DND-41 (cell line): Measurements from ENCODE around the gene RDH14.

Experiments
- ATAC-seq: fragments of 200-7000 bp; cut with Tn5 transposase; 3 replicates; pipeline ENCODE4 v1.9.1; 2021; ENCODE audit warnings: low read depth; ENCODE audit not compliant: insufficient read depth
- DNase-seq: peaks from one replicate; pipeline ENCODE4 v3.0.0-alpha.2; 2020
- H2AFZ ChIP-seq: 2 replicates; pipeline ENCODE4 v1.6.0; 2012; ENCODE audit warnings: low read depth, low read length
- H3K27ac ChIP-seq: 2 replicates; pipeline ENCODE4 v1.5.1; 2012; ENCODE audit warnings: low read length, inconsistent platforms
- H3K27me3 ChIP-seq: fragments of 200-600 bp; sonication (generic); 2 replicates; pipeline ENCODE4 v1.6.0; 2012; ENCODE audit warnings: low read length, mild to moderate bottlenecking, inconsistent platforms; ENCODE audit not compliant: insufficient read depth, poor library complexity
- H3K36me3 ChIP-seq: 2 replicates; pipeline ENCODE4 v1.5.1; 2012; ENCODE audit warnings: low read length, inconsistent platforms; ENCODE audit not compliant: insufficient read depth
- H3K4me1 ChIP-seq: 2 replicates; pipeline ENCODE4 v1.5.1; 2012; ENCODE audit warnings: mild to moderate bottlenecking, low read length; ENCODE audit not compliant: insufficient read depth
- H3K4me2 ChIP-seq: 2 replicates; pipeline ENCODE4 v1.6.0; 2012; ENCODE audit warnings: mild to moderate bottlenecking, moderate library complexity, low read length, inconsistent platforms; ENCODE audit not compliant: insufficient read depth
- H3K4me3 ChIP-seq, 2 experiments: fragments of 200-600 bp in 1 of 2; shearing (Covaris generic) in 1 of 2; 2 replicates each; pipeline ENCODE4 v1.5.1; 2012 to 2016; ENCODE audit warnings: inconsistent platforms in 2 of 2, low read length in 2 of 2, mild to moderate bottlenecking in 2 of 2, low read depth in 1 of 2, moderate library complexity in 1 of 2
- H3K79me2 ChIP-seq: 2 replicates; pipeline ENCODE4 v1.6.0; 2012; ENCODE audit warnings: low read length, inconsistent platforms; ENCODE audit not compliant: insufficient read depth
- H3K9ac ChIP-seq: 2 replicates; pipeline ENCODE4 v1.6.0; 2012; ENCODE audit warnings: low read depth, mild to moderate bottlenecking, inconsistent platforms, low read length, moderate library complexity
- H3K9me3 ChIP-seq: 2 replicates; pipeline ENCODE4 v1.5.1; 2012; ENCODE audit warnings: low read length, moderate library complexity, mild to moderate bottlenecking, inconsistent platforms; ENCODE audit not compliant: insufficient read depth, severe bottlenecking
- H4K20me1 ChIP-seq: 2 replicates; pipeline ENCODE4 v1.6.0; 2012; ENCODE audit warnings: low read length; ENCODE audit not compliant: insufficient read depth
- CTCF ChIP-seq: IDR thresholded peaks from 2 replicates; pipeline ENCODE4 v1.5.1; 2012; ENCODE audit warnings: borderline replicate concordance, low read length, moderate library complexity, mild to moderate bottlenecking; ENCODE audit not compliant: poor library complexity, severe bottlenecking; ENCODE audit errors: extremely low read depth
- EZH2 ChIP-seq: IDR thresholded peaks from 3 replicates; pipeline ENCODE4 v1.6.1; 2012; ENCODE audit warnings: borderline replicate concordance, low read depth, mild to moderate bottlenecking, moderate library complexity, low read length, inconsistent platforms; ENCODE audit not compliant: severe bottlenecking

Gene RDH14

GRCh38 chr2:18516112-18516511, 44.3 kb downstream of the RDH14 start:
- ATAC-seq: no peak

GRCh38 chr2:18514526-18515461, 45.7 kb downstream of the RDH14 start:
- Histone ChIP-seq H3K27ac (no peak overlapping the region), H3K9me3 (no peaks in the 10 kb centered on the region), H3K36me3 (no peaks in the 10 kb centered on the region), H3K9ac (no peak overlapping the region), H3K79me2 (no peaks in the 10 kb centered on the region), H4K20me1 (no peaks in the 10 kb centered on the region), H3K4me1 (no peaks in the 10 kb centered on the region), H3K27me3 (peaks cover 10% of the 10 kb centered on the region), H3K4me3 (no peak overlapping the region), H3K4me2 (no peak overlapping the region), H2AFZ (no peak overlapping the region)
- TF ChIP-seq EZH2 (no peak), CTCF (no peak)
- ATAC-seq (no peak), DNase-seq (no peak)

More at GRCh38 chr2:18516112-18516511, 44.3 kb downstream of the RDH14 start:
- H3K9ac ChIP-seq: no peak overlapping the region
- H3K4me3 ChIP-seq: no peak overlapping the region
- H3K79me2 ChIP-seq: no peaks in the 10 kb centered on the region
- no peak overlapping the region for H3K4me2 ChIP-seq
- H3K27me3 ChIP-seq: peaks cover 6% of the 10 kb centered on the region
- H3K27ac ChIP-seq: no peak overlapping the region
- TF ChIP-seq CTCF (no peak), EZH2 (no peak)
- H2AFZ ChIP-seq: no peak overlapping the region
- H4K20me1 ChIP-seq: no peaks in the 10 kb centered on the region
- H3K4me1 ChIP-seq: no peaks in the 10 kb centered on the region
- H3K36me3 ChIP-seq: no peaks in the 10 kb centered on the region
- no peak for DNase-seq
- H3K9me3 ChIP-seq: no peaks in the 10 kb centered on the region

- no peak overlapping the region for H3K4me2 ChIP-seq
- H3K27ac ChIP-seq: no peak overlapping the region
- H3K9me3 ChIP-seq: no peaks in the 10 kb centered on the region
- no peak for ATAC-seq
- no peak for DNase-seq
- no peaks in the 10 kb centered on the region for H3K79me2 ChIP-seq
- no peaks in the 10 kb centered on the region for H4K20me1 ChIP-seq
- H3K4me1 ChIP-seq: no peaks in the 10 kb centered on the region
- no peaks in the 10 kb centered on the region for H3K36me3 ChIP-seq
- H3K4me3 ChIP-seq: no peak overlapping the region
- no peak for TF ChIP-seq CTCF
- H2AFZ ChIP-seq: no peak overlapping the region
- peaks cover 5% of the 10 kb centered on the region for H3K27me3 ChIP-seq
- no peak overlapping the region for H3K9ac ChIP-seq
These were observed 49.7 kb downstream of the RDH14 start for GRCh38 chr2:18510775-18511174.
